ENCODE measurements around the gene ARID1A. TPM values are rescaled to one million over a fixed set of nuclear protein-coding genes. Genes with fewer than 3 reads are reported as not detected.

ARID1A gene
- total RNA-seq, 1 donor from 2014 or later: 85.1 TPM

DNA sequence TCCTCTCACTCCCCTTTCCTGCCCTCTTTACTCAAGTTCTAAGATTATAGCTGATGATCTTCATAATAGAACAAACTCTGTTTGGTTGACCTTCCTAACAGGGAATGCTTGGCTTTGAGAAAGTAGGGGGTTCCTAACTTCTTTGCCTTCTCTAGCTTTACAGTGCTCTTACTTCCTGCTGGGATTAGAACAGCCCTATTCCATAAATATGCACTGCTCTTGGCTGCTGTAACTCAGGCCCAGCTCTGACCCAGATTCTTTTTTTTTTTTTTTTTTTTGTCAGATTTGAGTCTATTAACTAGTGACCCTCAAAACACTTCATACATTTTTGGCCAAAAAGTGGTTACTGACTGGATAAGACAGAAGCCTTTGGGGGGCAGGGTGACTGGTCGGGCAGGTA is 52.5 kb downstream of the ARID1A start:
- H3K9ac ChIP-seq (ENCODE audit: low read length): no peak overlapping the region
- Mint-ChIP-seq H3K9me3 (ENCODE audit: unreplicated experiment) (no peaks in the 10 kb centered on the region), H3K36me3 (ENCODE audit: low read depth, unreplicated experiment) (peaks cover 26% of the 10 kb centered on the region), H3K4me1 (ENCODE audit: low read depth, unreplicated experiment) (peaks cover 45% of the 10 kb centered on the region), H3K27ac (ENCODE audit: unreplicated experiment) (peak overlapping the region; percentile 79), H3K4me3 (ENCODE audit: unreplicated experiment) (peak overlapping the region; percentile 40), H3K27me3 (ENCODE audit: low read depth, unreplicated experiment) (no peaks in the 10 kb centered on the region)
- peaks cover 15% of the 10 kb centered on the region for H3K36me3 ChIP-seq (ENCODE audit: insufficient read depth, low read length)
- no peaks in the 10 kb centered on the region for H3K9me3 ChIP-seq (ENCODE audit: insufficient read depth, low read depth, low read length)
- peaks cover 67% of the 10 kb centered on the region for H4K20me1 ChIP-seq (ENCODE audit: insufficient read depth, low read length)
- H2AFZ ChIP-seq (ENCODE audit: low read depth, low read length): no peak overlapping the region
- H3K27ac ChIP-seq (ENCODE audit: low read depth, low read length): no peak overlapping the region
- peaks cover 83% of the 10 kb centered on the region for H3K79me2 ChIP-seq (ENCODE audit: insufficient read depth, low read length)
- DNase-seq (ENCODE audit: low read depth): no peak
- no peaks in the 10 kb centered on the region for H3K27me3 ChIP-seq (ENCODE audit: insufficient read depth, low read length)
- no peak for FAIRE-seq
- H3K4me1 ChIP-seq (ENCODE audit: insufficient read depth, low read length): peaks cover 23% of the 10 kb centered on the region
- no peak overlapping the region for H3K4me3 ChIP-seq (ENCODE audit: insufficient read depth, low read depth, low read length)
- H3K4me2 ChIP-seq (ENCODE audit: low read length): no peak overlapping the region
- no peak for TF ChIP-seq EZH2 (IDR thresholded peaks at IDR 0.05; ENCODE audit: insufficient read depth, low read length)
- TF ChIP-seq, protein P1, sequence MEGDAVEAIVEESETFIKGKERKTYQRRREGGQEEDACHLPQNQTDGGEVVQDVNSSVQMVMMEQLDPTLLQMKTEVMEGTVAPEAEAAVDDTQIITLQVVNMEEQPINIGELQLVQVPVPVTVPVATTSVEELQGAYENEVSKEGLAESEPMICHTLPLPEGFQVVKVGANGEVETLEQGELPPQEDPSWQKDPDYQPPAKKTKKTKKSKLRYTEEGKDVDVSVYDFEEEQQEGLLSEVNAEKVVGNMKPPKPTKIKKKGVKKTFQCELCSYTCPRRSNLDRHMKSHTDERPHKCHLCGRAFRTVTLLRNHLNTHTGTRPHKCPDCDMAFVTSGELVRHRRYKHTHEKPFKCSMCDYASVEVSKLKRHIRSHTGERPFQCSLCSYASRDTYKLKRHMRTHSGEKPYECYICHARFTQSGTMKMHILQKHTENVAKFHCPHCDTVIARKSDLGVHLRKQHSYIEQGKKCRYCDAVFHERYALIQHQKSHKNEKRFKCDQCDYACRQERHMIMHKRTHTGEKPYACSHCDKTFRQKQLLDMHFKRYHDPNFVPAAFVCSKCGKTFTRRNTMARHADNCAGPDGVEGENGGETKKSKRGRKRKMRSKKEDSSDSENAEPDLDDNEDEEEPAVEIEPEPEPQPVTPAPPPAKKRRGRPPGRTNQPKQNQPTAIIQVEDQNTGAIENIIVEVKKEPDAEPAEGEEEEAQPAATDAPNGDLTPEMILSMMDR (IDR thresholded peaks at IDR 0.05; ENCODE audit: insufficient read depth, low read depth, low read length): no peak

DNA sequence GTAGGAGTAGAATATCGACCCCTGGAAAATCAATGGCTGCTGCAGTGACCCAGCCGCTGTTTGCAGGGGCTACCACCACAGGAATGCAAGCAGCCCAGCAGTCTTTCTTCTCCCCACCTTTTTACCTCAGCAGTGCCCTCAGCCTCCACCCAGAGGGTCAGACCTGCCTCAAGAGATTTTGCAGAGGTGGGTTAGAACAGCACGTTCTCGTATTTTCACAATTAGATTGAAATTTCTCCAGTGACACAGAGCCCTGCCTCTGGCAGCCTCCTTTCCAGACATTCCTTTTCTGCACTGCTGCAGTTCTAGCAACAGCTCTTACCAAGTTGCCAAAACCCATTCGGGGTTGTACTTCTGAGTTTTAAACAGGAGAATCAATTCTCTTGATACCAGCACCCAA is 53.6 kb downstream of the ARID1A start:
- Histone ChIP-seq H3K27me3 (ENCODE audit: insufficient read depth, low read length) (no peaks in the 10 kb centered on the region), H3K9ac (ENCODE audit: low read length) (no peak overlapping the region), H3K27ac (ENCODE audit: low read depth, low read length) (no peak overlapping the region), H3K9me3 (ENCODE audit: insufficient read depth, low read depth, low read length) (no peaks in the 10 kb centered on the region), H3K79me2 (ENCODE audit: insufficient read depth, low read length) (peaks cover 93% of the 10 kb centered on the region), H3K4me1 (ENCODE audit: insufficient read depth, low read length) (peaks cover 15% of the 10 kb centered on the region), H4K20me1 (ENCODE audit: insufficient read depth, low read length) (peaks cover 70% of the 10 kb centered on the region), H2AFZ (ENCODE audit: low read depth, low read length) (no peak overlapping the region), H3K4me3 (ENCODE audit: insufficient read depth, low read depth, low read length) (no peak overlapping the region), H3K36me3 (ENCODE audit: insufficient read depth, low read length) (peaks cover 22% of the 10 kb centered on the region), H3K4me2 (ENCODE audit: low read length) (no peak overlapping the region)
- H3K27me3 Mint-ChIP-seq (ENCODE audit: low read depth, unreplicated experiment): no peaks in the 10 kb centered on the region
- DNase-seq (ENCODE audit: low read depth) (no peak), FAIRE-seq (no peak)
- H3K4me1 Mint-ChIP-seq (ENCODE audit: low read depth, unreplicated experiment): peaks cover 37% of the 10 kb centered on the region
- H3K27ac Mint-ChIP-seq (ENCODE audit: unreplicated experiment): peak overlapping the region; percentile 81
- peaks cover 27% of the 10 kb centered on the region for H3K36me3 Mint-ChIP-seq (ENCODE audit: low read depth, unreplicated experiment)
- H3K9me3 Mint-ChIP-seq (ENCODE audit: unreplicated experiment): no peaks in the 10 kb centered on the region
- no peak overlapping the region for H3K4me3 Mint-ChIP-seq (ENCODE audit: unreplicated experiment)
- TF ChIP-seq, protein P1 (IDR thresholded peaks at IDR 0.05; ENCODE audit: insufficient read depth, low read depth, low read length): no peak
- no peak for TF ChIP-seq EZH2 (IDR thresholded peaks at IDR 0.05; ENCODE audit: insufficient read depth, low read length)

DNA sequence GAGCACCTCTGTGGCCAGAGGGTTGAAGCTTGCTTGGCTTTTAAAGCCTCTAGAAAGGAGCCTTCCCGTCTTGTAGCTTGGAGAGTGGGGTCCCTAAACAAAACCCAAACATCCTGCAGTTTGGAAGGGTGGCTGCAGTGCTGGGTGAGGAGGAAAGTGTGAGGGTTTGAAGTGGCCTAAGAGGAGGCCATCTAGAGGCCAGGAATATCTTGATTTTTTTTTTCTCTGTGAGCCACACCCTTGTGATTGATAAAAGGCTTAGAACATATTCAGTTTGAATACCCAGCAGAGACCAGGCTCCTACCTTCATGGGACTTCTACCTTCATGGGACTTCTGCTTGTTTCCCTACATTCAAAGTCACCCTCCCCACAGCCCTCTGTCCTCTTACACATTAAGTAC is 54.6 kb downstream of the ARID1A start:
- FAIRE-seq: no peak
- Mint-ChIP-seq H3K27me3 (ENCODE audit: low read depth, unreplicated experiment) (no peaks in the 10 kb centered on the region), H3K4me3 (ENCODE audit: unreplicated experiment) (no peak overlapping the region), H3K4me1 (ENCODE audit: low read depth, unreplicated experiment) (peaks cover 28% of the 10 kb centered on the region), H3K36me3 (ENCODE audit: low read depth, unreplicated experiment) (peaks cover 32% of the 10 kb centered on the region), H3K27ac (ENCODE audit: unreplicated experiment) (no peak overlapping the region), H3K9me3 (ENCODE audit: unreplicated experiment) (no peaks in the 10 kb centered on the region)
- H3K9ac ChIP-seq (ENCODE audit: low read length): no peak overlapping the region
- H4K20me1 ChIP-seq (ENCODE audit: insufficient read depth, low read length): peaks cover 75% of the 10 kb centered on the region
- no peak overlapping the region for H2AFZ ChIP-seq (ENCODE audit: low read depth, low read length)
- H3K4me3 ChIP-seq (ENCODE audit: insufficient read depth, low read depth, low read length): no peak overlapping the region
- H3K27ac ChIP-seq (ENCODE audit: low read depth, low read length): no peak overlapping the region
- H3K9me3 ChIP-seq (ENCODE audit: insufficient read depth, low read depth, low read length): no peaks in the 10 kb centered on the region
- no peak overlapping the region for H3K4me2 ChIP-seq (ENCODE audit: low read length)
- no peaks in the 10 kb centered on the region for H3K27me3 ChIP-seq (ENCODE audit: insufficient read depth, low read length)
- peaks cover 5% of the 10 kb centered on the region for H3K4me1 ChIP-seq (ENCODE audit: insufficient read depth, low read length)
- peaks cover 24% of the 10 kb centered on the region for H3K36me3 ChIP-seq (ENCODE audit: insufficient read depth, low read length)
- no peak for TF ChIP-seq EZH2 (IDR thresholded peaks at IDR 0.05; ENCODE audit: insufficient read depth, low read length)
- TF ChIP-seq, protein P1 (IDR thresholded peaks at IDR 0.05; ENCODE audit: insufficient read depth, low read depth, low read length): no peak
- DNase-seq (ENCODE audit: low read depth): no peak
- H3K79me2 ChIP-seq (ENCODE audit: insufficient read depth, low read length): peaks cover 96% of the 10 kb centered on the region

All from astrocyte (in vitro differentiated cells and primary cell).